ENCODE data around the gene RNF17.

Gene RNF17

GRCh38 chr13:24858953-24859352 is 95.0 kb downstream of the RNF17 start:
- DNase-seq (ENCODE audit: low spot score), result no peak

GRCh38 chr13:24860770-24861169 is 96.8 kb downstream of the RNF17 start:
- DNase-seq (ENCODE audit: low spot score), result no peak

GRCh38 chr13:24861617-24862362 is 97.8 kb downstream of the RNF17 start:
- no peak for DNase-seq (ENCODE audit: low spot score)

DNA sequence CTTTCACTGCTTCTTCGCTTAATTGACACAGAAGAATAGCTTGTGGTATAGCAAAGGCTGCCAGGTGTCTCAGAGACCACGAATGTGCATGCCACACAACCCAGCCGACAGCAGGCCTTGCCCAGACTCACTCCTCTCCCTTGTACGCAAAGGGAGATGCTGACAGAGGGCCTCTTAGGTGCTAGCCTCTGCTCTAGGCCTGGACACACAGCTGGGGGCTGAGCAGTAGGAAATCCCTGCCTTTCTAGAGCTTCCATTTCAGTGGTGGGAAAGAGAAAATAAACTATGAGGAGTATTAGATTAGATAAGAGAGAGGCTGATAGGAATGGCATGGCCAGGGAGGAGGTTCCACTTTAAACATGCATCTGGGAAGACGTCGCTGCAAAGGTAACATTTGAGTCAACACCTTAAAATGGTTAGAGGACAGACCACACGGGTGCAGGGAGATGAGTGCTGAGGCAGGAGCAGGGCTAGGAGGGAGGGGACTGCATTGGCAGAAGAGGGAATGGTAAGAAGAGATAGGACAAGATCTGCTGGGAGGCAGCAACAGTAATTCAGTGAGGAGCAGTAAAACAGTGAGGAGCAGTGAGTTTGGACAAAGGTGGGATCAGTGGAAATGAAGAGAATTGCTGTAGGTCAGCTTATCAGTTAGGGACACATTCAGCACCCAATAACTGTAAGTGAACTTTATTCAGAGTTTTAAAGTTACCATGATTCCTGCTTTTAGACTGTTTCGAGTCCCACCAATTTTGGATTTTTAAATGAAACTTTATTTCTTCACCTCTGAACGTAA is 100.0 kb downstream of the RNF17 start:
- no peak for DNase-seq (ENCODE audit: low spot score)

GRCh38 chr13:24864579-24864978 is 100.6 kb downstream of the RNF17 start:
- DNase-seq (ENCODE audit: low spot score), result no peak

DNA sequence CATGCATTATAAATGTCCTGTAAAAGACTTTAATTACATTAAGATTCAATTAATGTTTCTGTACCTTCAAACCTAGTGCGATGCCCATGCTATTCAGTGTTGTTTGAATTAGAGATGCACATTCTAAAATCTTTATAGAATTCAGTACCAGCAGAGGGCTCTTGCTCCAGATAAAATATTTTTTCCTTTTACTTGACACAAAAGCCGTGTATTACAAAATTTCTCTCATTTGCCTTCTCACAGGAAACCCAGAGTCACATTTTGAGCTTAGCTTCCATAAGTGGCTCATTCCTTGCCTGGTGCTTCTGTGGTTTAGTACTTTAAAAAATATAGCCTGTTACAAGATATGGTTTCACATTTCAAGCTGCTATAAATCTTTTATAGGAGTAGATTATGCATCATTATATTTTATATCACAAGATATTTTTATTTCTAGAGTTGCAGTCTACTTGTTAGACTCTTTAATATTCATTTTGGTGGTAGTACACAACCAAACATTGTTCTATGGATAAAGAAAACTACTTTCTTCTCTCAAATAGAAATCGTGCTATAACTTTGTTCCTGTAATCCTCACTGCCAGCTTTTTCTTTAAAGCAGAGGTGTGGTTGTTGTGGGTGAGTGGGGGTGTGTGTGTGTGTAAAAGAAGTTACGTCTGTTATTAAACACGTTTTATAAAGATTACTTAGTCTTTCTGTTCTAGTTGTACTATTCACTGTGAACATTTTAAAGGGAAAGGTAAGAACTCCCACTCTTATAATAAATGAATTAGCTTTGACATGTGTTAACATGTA is 101.4 kb downstream of the RNF17 start:
- no peak for DNase-seq (ENCODE audit: low spot score)

DNA sequence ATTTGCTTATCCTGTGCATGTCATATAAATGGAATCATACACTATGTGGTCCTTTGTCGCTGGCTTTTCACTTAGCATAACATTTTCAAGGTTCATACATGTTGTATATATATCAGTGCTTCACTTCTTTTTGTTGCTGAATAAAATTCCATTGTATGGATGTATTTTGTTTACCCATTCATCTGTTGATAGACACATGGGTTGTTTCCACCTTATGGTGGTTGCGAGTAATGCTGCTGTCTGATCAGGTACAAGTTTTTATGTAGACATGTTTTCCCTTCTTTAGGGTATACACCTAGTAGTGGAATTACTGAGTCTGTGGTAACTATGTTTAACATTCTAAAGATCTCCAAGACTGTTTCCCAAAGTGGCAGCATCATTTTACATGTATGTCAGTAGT is 102.5 kb downstream of the RNF17 start:
- no peak for DNase-seq (ENCODE audit: low spot score)

DNA sequence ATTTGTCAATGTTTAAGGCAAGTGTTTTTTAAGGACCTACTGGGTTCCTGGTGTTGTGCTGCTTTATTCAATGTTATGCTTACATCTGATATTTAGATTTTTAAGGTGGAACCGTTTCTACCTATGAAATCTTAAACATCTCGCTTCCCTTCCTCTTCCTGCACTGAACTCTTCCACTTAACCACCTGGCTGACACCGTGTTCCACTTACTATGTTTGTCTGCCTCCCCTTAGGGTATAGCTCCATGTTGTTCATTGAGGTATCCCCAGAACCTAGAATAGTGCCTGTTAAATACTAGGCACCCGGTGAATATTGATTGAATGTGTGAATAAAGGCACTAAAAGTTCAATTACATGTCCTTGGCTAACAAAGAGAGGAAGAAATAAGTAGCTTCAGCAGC is 104.9 kb downstream of the RNF17 start:
- DNase-seq (ENCODE audit: low spot score), result no peak

GRCh38 chr13:24870380-24870760 is 106.4 kb downstream of the RNF17 start:
- DNase-seq (ENCODE audit: low spot score), result no peak

DNA sequence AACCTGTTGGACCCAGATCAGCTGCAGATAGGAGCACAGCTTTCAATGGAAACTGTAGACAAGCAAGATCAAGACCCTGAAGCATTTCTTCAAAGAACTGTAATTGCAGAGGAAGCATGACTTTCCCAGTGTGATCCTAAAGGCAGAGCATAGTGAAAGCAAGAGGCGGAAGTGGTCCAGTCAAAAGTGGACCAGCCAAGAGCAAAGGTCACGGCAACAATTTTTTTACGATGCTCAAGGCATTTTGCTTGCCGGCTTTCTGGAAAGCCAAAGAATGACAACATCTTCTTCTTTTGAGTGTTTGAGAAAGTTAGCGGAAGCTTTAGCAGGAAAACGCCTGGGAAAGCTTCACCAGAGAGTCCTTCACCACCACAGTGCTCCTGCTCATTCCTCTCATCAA is 111.6 kb downstream of the RNF17 start:
- DNase-seq (ENCODE audit: low spot score), result no peak

- DNase-seq (ENCODE audit: low spot score), result no peak
Measured at GRCh38 chr13:24877531-24877930, 113.6 kb downstream of the RNF17 start.

DNA sequence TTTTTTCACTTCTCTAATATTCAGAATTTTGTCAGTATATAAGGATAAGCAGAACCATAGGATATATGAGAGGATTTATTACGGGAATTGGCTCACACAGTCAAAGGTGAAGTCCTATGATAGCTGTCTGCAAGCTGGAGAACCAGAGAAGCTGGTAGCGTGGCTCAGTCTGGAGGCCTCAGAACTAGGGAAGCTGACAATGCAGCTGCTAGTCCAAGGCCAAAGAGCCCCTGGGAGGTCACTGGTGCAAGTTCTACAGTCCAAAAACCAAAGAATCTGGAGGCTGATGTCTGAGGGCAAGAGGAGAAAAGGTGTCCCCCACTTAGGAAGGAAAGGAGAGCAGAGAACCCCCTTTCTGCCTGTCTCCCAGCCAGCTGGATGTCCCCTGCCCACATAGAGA is 114.4 kb downstream of the RNF17 start:
- no peak for DNase-seq (ENCODE audit: low spot score)

DNA sequence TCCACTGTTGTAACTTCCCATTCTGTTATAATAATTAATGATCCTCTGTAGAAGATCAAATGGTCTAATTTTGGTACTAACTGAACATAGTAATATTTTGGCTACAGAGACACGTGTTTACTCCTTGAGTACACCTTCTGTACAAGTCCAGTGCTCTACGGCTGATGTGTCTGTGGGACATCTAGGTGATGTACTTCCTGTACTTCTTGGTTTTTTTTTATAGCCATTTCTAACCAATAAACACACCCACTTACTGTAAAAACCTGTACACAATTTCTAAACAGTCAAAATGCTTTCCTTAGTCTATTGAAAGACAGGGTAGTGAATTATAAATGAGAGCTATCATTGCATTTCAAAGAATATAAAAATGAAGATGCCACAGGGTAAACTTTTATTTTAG is 118.7 kb downstream of the RNF17 start:
- DNase-seq (ENCODE audit: low spot score), result no peak

GRCh38 chr13:24887759-24888158 is 123.8 kb downstream of the RNF17 start:
- DNase-seq (ENCODE audit: low spot score), result no peak

GRCh38 chr13:24888291-24888931 is 124.4 kb downstream of the RNF17 start:
- no peak for DNase-seq (ENCODE audit: low spot score)

DNA sequence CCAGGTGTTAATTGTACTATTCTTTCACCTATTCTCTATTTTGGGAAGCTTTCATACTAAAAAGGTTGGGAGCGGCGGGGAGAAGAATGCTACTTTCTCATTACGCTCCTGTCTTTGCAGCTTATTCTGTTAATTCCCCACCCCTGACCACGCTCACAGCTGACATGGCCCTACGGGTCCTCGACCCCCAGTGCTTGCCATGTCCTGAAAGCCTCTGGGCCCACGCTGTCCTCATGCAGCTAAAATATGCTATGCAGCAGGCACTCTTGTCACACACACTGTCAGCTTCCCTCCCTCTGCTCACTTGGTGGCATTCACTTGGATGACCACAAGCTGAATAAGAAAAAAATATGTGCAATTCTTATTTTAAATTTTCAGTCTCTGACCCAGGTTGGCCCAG is 126.3 kb downstream of the RNF17 start:
- DNase-seq (ENCODE audit: low spot score), result no peak

GRCh38 chr13:24891476-24892108 is 127.6 kb downstream of the RNF17 start:
- DNase-seq (ENCODE audit: low spot score), result no peak

- DNase-seq (ENCODE audit: low spot score), result no peak
Measured at GRCh38 chr13:24892829-24893228, 128.9 kb downstream of the RNF17 start.

GRCh38 chr13:24893863-24894262 is 129.9 kb downstream of the RNF17 start:
- no peak for DNase-seq (ENCODE audit: low spot score)

- no peak for DNase-seq (ENCODE audit: low spot score)
Measured at GRCh38 chr13:24894277-24894971, 130.5 kb downstream of the RNF17 start.

DNA sequence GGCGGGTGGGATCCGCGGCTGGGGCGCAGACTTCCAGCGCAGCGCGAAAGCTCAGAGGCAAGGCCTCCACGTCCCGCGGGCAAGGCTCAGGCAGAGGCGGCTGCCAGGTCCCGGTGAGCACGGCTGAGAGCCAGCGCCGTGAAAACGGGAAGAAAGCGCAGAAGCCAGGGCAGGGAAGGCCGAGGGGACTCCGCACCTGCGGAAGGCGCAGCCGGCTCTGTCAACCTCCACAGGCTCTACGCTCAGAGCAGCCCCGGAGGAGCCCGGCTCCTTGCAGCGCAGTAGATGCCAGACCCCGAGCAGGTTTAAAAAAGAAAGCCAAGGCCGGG is 131.0 kb downstream of the RNF17 start:
- no peak for DNase-seq (ENCODE audit: low spot score)
